ENCODE data around the gene NECTIN1.

NECTIN1 gene, protein sequence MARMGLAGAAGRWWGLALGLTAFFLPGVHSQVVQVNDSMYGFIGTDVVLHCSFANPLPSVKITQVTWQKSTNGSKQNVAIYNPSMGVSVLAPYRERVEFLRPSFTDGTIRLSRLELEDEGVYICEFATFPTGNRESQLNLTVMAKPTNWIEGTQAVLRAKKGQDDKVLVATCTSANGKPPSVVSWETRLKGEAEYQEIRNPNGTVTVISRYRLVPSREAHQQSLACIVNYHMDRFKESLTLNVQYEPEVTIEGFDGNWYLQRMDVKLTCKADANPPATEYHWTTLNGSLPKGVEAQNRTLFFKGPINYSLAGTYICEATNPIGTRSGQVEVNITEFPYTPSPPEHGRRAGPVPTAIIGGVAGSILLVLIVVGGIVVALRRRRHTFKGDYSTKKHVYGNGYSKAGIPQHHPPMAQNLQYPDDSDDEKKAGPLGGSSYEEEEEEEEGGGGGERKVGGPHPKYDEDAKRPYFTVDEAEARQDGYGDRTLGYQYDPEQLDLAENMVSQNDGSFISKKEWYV

DNA sequence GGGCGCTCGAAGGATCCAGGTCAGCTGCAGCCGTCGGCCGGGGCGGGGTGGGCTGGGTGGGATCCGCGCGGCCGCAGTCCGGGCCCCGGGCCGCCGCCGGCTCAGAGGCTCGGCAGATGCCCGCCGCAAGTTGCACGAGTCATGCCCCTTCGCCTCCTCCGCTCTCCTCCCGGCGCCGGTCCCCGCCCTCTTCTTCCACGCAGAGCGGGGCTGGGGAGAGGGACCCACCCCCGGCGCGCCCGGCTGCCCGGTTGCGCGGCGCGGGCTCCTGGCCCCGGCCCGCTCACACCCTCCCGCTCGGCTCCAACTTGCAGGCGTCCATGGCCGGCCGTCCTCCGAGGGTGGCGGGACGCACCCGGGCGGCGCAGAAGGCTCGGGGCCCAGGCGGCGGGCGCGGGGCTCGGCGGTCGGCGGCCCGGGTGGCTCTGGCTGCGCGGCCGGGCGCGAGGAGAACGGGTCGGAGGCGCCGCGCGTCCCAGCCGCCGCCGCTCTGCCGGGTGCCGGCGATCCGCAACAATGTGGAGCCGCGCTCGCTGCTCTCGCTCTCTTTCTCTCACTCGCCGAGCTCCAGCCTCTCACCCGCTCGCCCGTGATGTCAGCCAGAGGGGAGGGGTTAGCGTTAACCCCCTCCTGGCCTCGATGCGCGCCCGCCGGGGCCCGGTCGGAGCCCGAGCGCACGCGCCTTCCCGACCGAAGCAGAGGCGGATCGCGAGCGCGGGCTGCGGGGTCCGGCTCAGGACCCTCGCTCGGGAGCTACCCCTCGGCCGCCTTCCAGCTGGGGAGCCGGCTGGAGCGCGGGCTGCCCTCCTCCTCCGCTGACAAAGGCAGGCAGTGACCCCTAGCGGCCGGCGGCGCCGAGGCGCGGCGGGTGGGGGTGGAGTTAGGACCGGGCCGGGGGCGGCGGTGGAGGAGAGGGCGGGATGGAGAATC lies at the start of gene NECTIN1:
Gene NECTIN1, minus strand, starts transcription at position 550 of the 930 bp plus-strand sequence. CDS start 647 bp downstream, outside the sequence.
- peak within 1 kb of the TSS; percentile 79 for H3K4me3 ChIP-seq
- TF ChIP-seq FOXP2 (optimal IDR thresholded peaks at IDR 0.05; ENCODE audit: control extremely low read depth, extremely low read length, insufficient read depth) (no peak), EZH2 (IDR thresholded peaks at IDR 0.05) (no peak), POLR2AphosphoS5 (IDR thresholded peaks at IDR 0.05; ENCODE audit: borderline replicate concordance, low read depth, low read length) (no peak)
- H3K9me3 ChIP-seq (ENCODE audit: low read depth, low read length): no peaks in the 10 kb centered on the region
- DNase-seq (ENCODE audit: low read depth, low spot score): no peak
- no peaks in the 10 kb centered on the region for H3K36me3 ChIP-seq (ENCODE audit: insufficient read depth, low read length)
- H3K27ac ChIP-seq: no peak within 1 kb of the TSS
- no peak within 1 kb of the TSS for H3K9ac ChIP-seq (ENCODE audit: insufficient read length)

DNA sequence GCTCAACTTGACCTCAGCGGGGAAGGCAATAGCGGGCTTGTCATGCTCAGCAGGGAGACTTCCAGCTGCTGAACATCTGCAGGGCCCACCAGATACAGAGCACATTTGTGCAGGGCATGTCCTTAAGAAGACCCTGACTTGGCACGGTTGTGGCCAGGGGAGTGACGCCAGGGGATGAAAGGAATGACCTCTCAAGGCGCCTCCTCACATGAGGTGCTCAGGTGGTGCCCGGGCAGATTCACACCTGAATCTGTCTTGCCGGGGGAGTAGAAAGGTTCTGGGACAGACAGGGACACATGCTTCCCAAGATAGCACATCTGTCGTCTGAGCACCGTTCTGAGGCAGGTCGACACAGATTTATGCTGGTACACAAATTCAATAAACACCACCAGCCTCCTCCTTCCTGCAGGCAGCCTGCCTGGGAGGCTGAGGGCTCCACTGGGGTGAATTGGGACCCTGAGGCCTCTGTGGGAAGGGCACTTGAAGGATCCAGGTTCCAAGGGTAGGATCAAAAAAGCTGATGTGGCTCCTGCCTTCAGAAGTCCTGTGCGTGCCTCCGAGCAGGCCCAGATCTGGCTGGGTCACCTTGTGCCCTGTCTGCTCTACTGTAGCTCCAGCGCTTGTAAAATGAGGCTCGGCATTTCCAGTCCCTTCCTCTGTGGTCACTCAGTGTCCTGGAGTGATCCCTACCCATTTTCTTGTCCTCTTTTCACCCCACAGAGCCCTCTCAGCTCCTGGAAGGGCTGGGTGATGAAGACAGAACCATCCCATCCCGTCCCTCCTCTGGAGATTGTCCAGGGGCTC lies 49.6 kb upstream of the NECTIN1 start:
- Histone ChIP-seq H3K9ac (ENCODE audit: insufficient read length) (no peak overlapping the region), H3K9me3 (ENCODE audit: low read depth, low read length) (no peaks in the 10 kb centered on the region), H3K4me3 (no peak overlapping the region), H3K27ac (no peak overlapping the region), H3K36me3 (ENCODE audit: insufficient read depth, low read length) (no peaks in the 10 kb centered on the region)
- no peak for DNase-seq (ENCODE audit: low read depth, low spot score)
- TF ChIP-seq POLR2AphosphoS5 (IDR thresholded peaks at IDR 0.05; ENCODE audit: borderline replicate concordance, low read depth, low read length): no peak
- TF ChIP-seq EZH2 (IDR thresholded peaks at IDR 0.05): no peak
- no peak for TF ChIP-seq FOXP2 (optimal IDR thresholded peaks at IDR 0.05; ENCODE audit: control extremely low read depth, extremely low read length, insufficient read depth)

DNA sequence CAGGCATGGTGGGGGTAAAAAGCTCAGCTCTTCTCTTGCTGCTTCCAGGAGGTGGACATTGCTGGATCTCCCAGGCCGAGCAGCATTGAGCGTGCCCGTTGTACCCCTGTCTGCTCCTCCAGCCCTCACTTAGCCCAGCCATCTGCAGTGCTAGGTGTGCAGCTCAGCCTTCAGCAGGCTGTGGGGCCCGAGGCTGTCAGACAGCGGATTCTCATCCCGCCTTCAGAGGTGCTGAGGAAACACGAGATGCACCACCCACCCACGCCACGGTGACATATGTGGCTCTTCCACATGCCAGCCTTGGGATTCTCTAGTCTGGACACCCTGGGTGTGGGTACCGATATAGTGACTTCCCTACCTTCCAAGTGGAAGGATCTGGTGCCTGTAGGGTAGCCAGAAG lies 48.9 kb upstream of the NECTIN1 start:
- DNase-seq (ENCODE audit: low read depth, low spot score): no peak
- Histone ChIP-seq H3K4me3 (no peak overlapping the region), H3K9ac (ENCODE audit: insufficient read length) (no peak overlapping the region), H3K9me3 (ENCODE audit: low read depth, low read length) (no peaks in the 10 kb centered on the region), H3K36me3 (ENCODE audit: insufficient read depth, low read length) (no peaks in the 10 kb centered on the region), H3K27ac (no peak overlapping the region)
- TF ChIP-seq EZH2 (IDR thresholded peaks at IDR 0.05) (no peak), FOXP2 (optimal IDR thresholded peaks at IDR 0.05; ENCODE audit: control extremely low read depth, extremely low read length, insufficient read depth) (no peak), POLR2AphosphoS5 (IDR thresholded peaks at IDR 0.05; ENCODE audit: borderline replicate concordance, low read depth, low read length) (no peak)

DNA sequence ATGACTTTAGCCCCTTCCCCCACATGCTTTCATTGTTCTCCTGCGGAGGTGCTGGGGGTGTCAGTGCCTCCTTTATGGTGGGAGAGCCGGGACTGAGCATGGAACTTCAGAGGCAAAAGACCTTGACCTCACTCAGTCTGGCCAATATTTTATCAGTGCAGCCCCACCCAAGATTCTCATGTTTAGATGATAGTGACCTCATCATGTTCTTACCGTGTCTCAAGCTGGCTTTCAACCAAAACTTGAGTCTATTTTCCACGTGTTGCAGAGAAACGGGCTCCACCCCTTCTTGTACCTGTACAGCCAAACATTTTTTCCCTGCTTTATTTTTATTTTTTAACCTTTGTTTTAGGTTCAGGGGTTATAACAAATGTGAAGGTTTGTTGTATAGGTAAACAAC lies 47.7 kb upstream of the NECTIN1 start:
- Histone ChIP-seq H3K36me3 (ENCODE audit: insufficient read depth, low read length) (no peaks in the 10 kb centered on the region), H3K9ac (ENCODE audit: insufficient read length) (no peak overlapping the region), H3K4me3 (no peak overlapping the region), H3K9me3 (ENCODE audit: low read depth, low read length) (no peaks in the 10 kb centered on the region), H3K27ac (no peak overlapping the region)
- TF ChIP-seq POLR2AphosphoS5 (IDR thresholded peaks at IDR 0.05; ENCODE audit: borderline replicate concordance, low read depth, low read length) (no peak), EZH2 (IDR thresholded peaks at IDR 0.05) (no peak), FOXP2 (optimal IDR thresholded peaks at IDR 0.05; ENCODE audit: control extremely low read depth, extremely low read length, insufficient read depth) (no peak)
- no peak for DNase-seq (ENCODE audit: low read depth, low spot score)

DNA sequence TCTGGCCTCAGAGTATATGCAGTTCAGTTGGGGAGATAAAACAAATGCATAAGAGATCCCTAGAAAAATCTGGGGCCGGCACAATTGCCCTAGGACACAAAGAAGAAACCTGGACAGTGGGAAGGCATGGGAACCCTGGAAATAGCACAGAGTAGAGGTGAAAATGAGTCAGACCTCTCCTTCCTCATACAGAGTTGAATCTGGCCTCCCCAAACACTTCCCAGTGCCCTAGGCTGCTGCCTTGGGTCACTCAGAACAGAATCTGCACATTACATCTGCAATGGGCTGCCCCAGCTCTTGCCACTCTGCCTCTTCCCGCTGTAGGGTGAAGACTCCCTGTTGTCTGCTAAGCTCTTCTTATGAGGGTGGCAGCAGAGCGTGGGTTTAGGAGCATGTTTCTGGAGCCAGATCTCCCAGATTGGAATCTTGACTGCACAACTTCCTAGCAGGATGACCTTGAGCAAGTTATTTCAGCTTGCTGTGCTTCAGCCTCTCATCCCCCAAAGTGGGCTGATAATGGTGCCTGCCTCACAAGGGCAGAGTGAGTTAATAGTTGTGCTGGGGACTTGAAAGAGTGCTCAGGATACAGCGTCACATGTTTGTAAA lies 47.1 kb upstream of the NECTIN1 start:
- no peak for TF ChIP-seq FOXP2 (optimal IDR thresholded peaks at IDR 0.05; ENCODE audit: control extremely low read depth, extremely low read length, insufficient read depth)
- TF ChIP-seq POLR2AphosphoS5 (IDR thresholded peaks at IDR 0.05; ENCODE audit: borderline replicate concordance, low read depth, low read length): no peak
- no peak for TF ChIP-seq EZH2 (IDR thresholded peaks at IDR 0.05)
- no peak for DNase-seq (ENCODE audit: low read depth, low spot score)
- Histone ChIP-seq H3K36me3 (ENCODE audit: insufficient read depth, low read length) (no peaks in the 10 kb centered on the region), H3K27ac (no peak overlapping the region), H3K9ac (ENCODE audit: insufficient read length) (no peak overlapping the region), H3K4me3 (no peak overlapping the region), H3K9me3 (ENCODE audit: low read depth, low read length) (no peaks in the 10 kb centered on the region)

DNA sequence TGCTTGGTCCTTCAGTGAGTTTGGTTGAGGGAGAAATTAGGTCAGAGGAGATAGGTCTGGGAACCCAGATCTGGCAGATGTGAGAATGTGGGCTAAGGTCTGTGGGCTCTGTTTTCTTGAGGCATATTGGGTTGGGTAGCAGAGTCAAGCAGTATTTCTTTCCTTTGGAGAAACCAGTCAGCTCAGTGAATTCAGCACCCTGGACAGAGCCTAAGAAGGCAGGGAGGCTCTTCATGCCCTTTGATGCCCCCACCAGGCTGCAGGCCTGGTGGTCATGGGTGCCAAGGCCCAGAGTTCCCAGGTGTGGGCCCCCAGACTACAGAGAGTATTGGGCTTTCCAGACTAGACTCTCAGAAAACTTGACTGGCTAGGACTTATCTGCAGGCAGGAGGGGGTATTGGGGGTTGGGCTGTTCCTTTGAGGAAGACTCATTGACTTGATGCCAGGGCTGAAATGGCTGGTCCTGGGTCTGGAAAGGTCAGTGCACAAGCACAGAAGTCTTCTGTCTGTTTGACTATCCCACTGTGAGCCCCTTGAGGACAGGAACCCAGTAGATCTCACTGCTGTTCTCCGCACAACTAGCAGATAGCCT lies 45.3 kb upstream of the NECTIN1 start:
- no peak for DNase-seq (ENCODE audit: low read depth, low spot score)
- TF ChIP-seq FOXP2 (optimal IDR thresholded peaks at IDR 0.05; ENCODE audit: control extremely low read depth, extremely low read length, insufficient read depth) (no peak), POLR2AphosphoS5 (IDR thresholded peaks at IDR 0.05; ENCODE audit: borderline replicate concordance, low read depth, low read length) (no peak), EZH2 (IDR thresholded peaks at IDR 0.05) (no peak)
- Histone ChIP-seq H3K9me3 (ENCODE audit: low read depth, low read length) (no peaks in the 10 kb centered on the region), H3K4me3 (no peak overlapping the region), H3K27ac (no peak overlapping the region), H3K9ac (ENCODE audit: insufficient read length) (no peak overlapping the region), H3K36me3 (ENCODE audit: insufficient read depth, low read length) (no peaks in the 10 kb centered on the region)

Measured in SK-N-MC (cell line).